Measurements from ENCODE around the gene FRMD5.
A peak's percentile ranks its signal among the peaks of the same experiment; 100 is the strongest.
"Not testable (repeated sequence)": the region's sequence is repeated elsewhere in the genome, so short reads cannot be mapped to it uniquely, and the experiment has no call there.

The FRMD5 gene

DNA sequence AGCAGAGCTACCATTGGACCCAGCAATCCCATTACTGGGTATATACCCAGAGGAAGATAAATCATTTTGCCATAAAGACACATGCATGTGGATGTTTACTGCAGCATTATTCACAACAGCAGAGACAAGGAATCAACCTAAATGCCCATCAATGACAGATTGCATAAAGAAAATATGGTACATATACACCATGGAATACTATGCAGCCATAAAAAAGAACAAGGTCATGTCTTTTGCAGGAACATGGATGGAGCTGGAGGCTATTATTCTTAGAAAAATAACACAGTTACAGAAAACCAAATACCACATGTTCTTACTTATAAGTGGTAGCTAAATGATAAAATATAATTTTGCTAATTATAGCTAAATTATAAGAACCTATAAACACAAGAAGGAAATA, 162.3 kb downstream of the FRMD5 start:
- DNase-seq (ENCODE audit: low spot score) = not testable (repeated sequence)

DNA sequence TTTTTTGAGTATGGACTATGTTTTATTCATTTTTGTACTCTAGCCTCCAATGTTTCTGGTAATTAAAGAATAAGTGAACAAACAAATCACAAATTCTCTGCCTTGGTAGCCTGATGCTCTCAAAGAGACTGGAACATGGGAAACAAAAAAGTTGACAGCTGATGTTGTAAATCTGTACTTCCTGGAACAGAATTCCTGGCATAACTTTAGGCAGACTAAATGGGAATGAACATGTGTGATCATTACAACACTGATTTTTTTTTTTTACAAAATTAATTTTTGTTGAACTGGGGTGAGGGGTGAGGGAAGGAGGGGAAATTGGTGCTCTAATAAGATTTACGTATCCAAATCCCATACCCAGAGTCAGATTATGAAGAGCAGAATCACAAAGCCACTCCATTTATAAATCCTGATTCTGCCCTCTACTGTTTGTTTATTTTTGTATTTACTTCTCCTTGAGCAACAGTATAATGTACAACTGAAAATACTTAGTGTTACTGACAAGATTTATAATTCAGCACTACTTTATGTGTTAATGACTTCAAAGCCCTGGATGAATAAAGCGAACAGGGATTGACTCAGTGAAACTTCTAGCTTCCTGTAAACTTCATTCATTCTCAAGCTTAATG, 165.0 kb downstream of the FRMD5 start:
- no peak for DNase-seq (ENCODE audit: low spot score)

DNA sequence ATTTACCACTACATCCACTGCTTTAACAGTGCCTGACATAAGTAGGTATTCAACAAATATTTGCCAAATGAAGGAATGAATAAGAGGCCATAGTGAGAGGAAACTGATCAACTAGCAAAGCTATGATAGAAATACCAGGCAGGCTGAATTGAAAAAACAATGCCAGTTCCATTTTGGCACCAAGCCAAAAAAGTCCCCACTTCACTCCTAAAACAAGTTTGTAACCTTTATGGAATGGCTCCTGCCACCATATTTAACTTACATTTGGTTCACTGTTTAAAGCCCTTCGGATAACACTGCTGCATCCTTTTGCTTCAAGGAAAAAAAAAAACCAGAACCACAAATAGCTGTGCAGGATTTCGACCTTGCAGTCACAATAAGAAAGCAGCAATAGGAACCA, 166.1 kb downstream of the FRMD5 start:
- DNase-seq (ENCODE audit: low spot score) = no peak

- no peak for DNase-seq (ENCODE audit: low spot score)
Observed at GRCh38 chr15:44028349-44028748, 166.7 kb downstream of the FRMD5 start.

- DNase-seq (ENCODE audit: low spot score) = no peak
Observed at GRCh38 chr15:44024155-44024554, 170.9 kb downstream of the FRMD5 start.

- no peak for DNase-seq (ENCODE audit: low spot score)
Observed at GRCh38 chr15:44023176-44023575, 171.9 kb downstream of the FRMD5 start.

- DNase-seq (ENCODE audit: low spot score) = no peak
Observed at GRCh38 chr15:44018151-44018550, 176.9 kb downstream of the FRMD5 start.

GRCh38 chr15:44015545-44016305, 179.3 kb downstream of the FRMD5 start:
- no peak for DNase-seq (ENCODE audit: low spot score)

- DNase-seq (ENCODE audit: low spot score) = no peak
Observed at GRCh38 chr15:44011238-44011854, 183.7 kb downstream of the FRMD5 start.

- DNase-seq (ENCODE audit: low spot score) = no peak
Observed at GRCh38 chr15:44010089-44010488, 185.0 kb downstream of the FRMD5 start.

GRCh38 chr15:44009038-44009437, 186.0 kb downstream of the FRMD5 start:
- DNase-seq (ENCODE audit: low spot score) = no peak

DNA sequence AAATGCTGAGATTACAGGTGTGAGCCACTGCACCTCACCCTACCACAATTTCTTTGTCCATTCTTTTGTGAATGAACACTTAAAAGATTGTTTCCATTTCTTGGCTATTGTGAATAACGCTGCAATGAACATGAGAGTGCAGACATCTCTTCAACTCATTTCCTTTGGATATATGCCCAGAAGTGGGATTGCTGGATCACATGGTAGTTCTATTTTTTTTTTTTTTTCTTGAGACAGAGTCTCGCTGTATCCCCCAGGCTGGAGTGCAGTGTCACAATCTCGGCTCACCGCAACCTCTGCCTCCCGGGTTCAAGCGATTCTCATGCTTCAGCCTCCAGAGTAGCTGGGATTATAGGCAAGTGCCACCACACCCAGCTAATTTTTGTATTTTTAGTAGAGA, 194.8 kb downstream of the FRMD5 start:
- DNase-seq (ENCODE audit: low spot score) = not testable (repeated sequence)

DNA sequence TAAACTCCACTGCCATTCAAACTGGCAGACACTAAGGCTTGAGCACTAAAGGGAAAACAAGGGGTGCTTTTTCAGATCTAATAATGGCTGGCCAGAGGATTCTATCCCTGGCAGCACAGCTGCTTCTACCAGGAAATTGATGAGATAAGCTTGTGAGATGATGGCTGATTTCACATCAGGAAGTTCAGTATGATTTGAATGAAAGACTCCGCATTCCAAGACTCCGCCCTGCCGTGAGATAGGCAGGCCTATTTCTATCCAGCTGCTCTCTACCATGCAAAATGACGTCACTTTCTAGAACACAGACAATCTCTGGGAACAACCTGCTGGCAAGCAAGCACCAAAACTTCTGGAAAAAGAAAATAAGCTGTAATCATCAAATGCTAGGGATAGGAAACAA, 196.5 kb downstream of the FRMD5 start:
- DNase-seq (ENCODE audit: low spot score) = peak; percentile 54

GRCh38 chr15:43991206-43991605, 203.9 kb downstream of the FRMD5 start:
- DNase-seq (ENCODE audit: low spot score) = no peak

DNA sequence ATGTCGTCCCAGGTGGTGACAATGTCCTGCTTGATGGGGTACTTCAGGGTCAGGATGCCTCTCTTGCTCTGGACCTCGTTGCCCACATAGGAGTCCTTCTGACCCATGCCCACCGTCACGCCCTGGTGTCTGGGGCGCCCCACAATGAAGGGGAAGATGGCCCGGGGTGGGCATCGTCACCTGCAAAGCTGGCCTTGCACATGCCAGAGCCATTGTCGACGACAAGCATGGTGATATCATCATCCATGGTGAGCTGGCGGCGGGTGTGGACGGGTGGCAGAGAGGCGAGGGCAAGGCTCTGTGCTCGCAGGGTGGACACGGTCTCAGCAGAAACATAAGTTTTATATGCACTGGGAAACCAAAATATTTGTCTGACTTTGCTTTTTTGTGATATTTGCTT, 205.1 kb downstream of the FRMD5 start:
- no peak for DNase-seq (ENCODE audit: low spot score)

DNA sequence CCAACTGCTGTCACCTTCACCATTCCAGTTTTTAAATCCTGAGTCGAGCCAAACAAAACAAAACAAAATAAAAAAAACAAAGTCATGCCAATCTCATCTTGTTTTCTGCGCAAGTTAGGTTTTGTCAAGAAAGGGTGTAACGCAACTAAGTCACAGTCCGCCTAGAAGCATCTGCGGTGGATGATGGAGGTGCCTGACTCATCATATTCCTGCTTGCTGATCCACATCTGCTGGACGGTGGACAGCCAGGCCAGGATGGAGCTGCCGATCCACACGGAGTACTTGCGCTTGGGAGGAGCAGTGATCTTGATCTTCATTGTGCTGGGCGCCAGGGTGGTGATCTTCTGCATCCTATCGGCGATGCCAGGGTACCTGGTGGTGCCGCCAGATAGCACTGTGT, 206.2 kb downstream of the FRMD5 start:
- DNase-seq (ENCODE audit: low spot score) = no peak

DNA sequence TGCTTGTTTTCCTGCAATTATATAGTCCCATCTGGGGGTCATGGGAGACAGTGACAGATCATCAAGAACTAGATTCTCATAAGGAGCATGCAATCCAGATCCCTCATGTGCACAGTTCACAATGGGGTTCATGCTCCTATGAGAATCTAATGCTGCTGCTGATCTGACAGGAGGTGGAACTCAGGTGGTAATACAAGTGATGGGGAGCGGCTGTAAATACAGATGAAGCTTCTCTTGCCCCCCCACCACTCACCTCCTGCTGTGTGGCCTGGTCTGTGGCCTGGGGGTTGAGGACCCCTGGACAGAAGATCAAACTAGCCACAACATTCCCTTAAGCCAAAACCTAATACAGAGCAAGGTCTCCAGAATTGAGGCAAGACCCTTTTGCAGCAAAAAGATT, 207.1 kb downstream of the FRMD5 start:
- no peak for DNase-seq (ENCODE audit: low spot score)

DNA sequence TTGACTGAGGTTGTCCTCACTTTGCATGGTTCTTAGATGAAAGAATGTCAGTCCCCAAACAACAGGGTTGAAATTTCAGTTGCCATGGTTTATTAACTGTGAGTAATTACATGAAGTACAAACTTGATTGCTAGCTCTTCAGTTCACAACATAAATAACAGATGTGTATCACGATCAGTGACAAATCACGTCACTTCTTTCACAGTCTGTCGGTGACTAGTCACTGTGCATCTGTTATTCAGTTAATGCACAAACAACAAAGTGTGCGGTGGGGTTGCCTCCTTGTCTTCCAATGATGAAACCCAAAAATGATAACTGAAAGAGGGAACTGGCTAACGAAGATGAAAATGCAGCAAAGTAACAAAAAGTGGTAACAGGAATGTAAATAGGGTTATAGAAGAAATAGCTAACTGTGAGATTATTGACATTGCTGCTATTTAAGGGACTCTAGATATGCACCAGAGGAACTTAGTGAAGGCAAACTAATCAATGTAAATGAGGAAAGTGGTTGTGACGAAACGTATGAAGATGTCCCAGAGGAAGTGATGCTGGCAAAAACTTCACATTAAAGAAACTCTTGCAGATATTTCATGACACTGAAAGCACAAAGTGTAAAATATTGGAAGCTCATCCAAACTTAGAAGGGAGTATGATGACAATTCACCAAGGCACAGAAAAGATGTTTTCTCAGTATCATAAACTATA, 208.9 kb downstream of the FRMD5 start:
- peak; percentile 55 for DNase-seq (ENCODE audit: low spot score)

GRCh38 chr15:43981576-43981975, 213.5 kb downstream of the FRMD5 start:
- DNase-seq (ENCODE audit: low spot score) = no peak

DNA sequence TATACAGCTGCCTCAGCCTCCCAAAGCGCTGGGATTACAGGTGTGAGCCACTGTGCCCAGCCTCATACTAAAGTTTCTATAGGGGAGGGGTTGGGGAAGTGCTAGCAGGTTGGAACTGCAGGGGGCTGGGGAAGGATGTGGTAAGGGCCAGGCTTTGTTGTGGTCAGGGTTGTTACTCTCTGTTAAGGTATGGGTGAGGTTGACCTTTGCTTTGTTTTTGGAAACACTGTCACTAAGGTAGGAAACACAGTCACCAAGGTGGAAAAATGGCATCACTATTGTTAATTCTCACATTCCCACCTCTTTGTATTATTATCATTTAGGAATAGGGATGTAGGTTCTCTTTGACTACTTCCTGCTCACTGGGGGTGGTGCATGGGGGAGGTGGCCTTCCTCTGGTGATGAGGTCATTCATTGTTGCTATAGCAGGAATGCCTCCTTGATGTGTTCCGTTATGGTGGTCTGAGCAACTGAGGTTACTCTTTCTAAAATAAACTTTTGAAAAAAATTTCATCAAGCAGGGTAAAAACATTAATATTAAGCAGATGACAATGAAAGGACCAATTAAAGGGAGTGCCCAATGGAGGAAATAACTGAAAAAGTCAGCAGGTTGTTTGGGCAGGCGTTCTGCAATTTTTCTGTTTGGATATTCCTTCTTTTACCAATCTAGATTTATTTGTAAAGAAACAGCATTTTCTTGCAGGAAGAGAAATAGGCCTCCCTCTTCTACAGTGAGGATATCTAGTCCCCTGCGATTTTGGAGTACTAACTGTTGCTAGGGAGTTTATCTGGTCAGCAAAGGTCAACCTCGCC, 217.8 kb downstream of the FRMD5 start:
- DNase-seq (ENCODE audit: low spot score) = no peak

- DNase-seq (ENCODE audit: low spot score) = no peak
Observed at GRCh38 chr15:43975770-43976169, 219.3 kb downstream of the FRMD5 start.

GRCh38 chr15:43975326-43975725, 219.7 kb downstream of the FRMD5 start:
- no peak for DNase-seq (ENCODE audit: low spot score)

All from Ammon's horn (tissue), 1 donor.